HL-60 (cell line): ENCODE measurements around the gene ALG10B.

Experiments used
- GABPA ChIP-seq: IDR thresholded peaks from 2 replicates; pipeline ENCODE4 v1.6.1; 2012; ENCODE audit warnings: low read depth
- POLR2AphosphoS5 ChIP-seq: IDR thresholded peaks from 2 replicates; pipeline ENCODE4 v1.6.1; 2012; ENCODE audit warnings: low read depth
- TF ChIP-seq, protein P1 (sequence below): IDR thresholded peaks from one replicate; pipeline ENCODE4 v1.5.1; 2011; ENCODE audit warnings: low read length, control low read depth, inconsistent platforms; ENCODE audit not compliant: insufficient read depth

DNA sequence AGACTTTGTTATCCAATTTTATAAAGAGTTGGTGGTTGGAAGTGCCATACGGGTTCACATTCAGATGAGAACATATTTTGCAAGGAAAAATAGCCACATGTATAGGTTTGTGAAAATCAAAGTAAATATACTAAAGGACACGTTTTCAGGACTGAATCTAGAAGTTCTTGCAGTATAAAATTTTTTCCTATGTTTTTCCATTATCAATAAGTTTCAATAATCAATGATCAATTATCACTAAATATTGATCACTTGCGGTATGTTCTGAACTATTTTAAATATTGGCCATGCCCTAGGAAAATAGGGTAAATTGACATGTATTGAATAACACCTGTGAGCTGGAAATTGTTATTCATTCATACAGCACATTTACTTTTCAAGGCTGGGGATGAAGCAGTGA, 25.9 kb downstream of the ALG10B start:
- TF ChIP-seq, protein P1, sequence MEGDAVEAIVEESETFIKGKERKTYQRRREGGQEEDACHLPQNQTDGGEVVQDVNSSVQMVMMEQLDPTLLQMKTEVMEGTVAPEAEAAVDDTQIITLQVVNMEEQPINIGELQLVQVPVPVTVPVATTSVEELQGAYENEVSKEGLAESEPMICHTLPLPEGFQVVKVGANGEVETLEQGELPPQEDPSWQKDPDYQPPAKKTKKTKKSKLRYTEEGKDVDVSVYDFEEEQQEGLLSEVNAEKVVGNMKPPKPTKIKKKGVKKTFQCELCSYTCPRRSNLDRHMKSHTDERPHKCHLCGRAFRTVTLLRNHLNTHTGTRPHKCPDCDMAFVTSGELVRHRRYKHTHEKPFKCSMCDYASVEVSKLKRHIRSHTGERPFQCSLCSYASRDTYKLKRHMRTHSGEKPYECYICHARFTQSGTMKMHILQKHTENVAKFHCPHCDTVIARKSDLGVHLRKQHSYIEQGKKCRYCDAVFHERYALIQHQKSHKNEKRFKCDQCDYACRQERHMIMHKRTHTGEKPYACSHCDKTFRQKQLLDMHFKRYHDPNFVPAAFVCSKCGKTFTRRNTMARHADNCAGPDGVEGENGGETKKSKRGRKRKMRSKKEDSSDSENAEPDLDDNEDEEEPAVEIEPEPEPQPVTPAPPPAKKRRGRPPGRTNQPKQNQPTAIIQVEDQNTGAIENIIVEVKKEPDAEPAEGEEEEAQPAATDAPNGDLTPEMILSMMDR = no peak
- TF ChIP-seq GABPA (no peak), POLR2AphosphoS5 (no peak)
